GM08714 (cell line): Measurements from ENCODE around the gene COL23A1.

Experiments used
- H3K4me3 ChIP-seq: fragments of 200-500 bp; sonication (Bioruptor generic); 2 replicates; pipeline ENCODE4 v1.5.1; 2014; ENCODE audit warnings: mild to moderate bottlenecking, low read length, inconsistent platforms
- ZNF274 ChIP-seq: IDR thresholded peaks from 2 replicates; pipeline ENCODE4 v1.6.1; 2012; ENCODE audit warnings: mild to moderate bottlenecking, low read depth, low read length

The COL23A1 gene

DNA sequence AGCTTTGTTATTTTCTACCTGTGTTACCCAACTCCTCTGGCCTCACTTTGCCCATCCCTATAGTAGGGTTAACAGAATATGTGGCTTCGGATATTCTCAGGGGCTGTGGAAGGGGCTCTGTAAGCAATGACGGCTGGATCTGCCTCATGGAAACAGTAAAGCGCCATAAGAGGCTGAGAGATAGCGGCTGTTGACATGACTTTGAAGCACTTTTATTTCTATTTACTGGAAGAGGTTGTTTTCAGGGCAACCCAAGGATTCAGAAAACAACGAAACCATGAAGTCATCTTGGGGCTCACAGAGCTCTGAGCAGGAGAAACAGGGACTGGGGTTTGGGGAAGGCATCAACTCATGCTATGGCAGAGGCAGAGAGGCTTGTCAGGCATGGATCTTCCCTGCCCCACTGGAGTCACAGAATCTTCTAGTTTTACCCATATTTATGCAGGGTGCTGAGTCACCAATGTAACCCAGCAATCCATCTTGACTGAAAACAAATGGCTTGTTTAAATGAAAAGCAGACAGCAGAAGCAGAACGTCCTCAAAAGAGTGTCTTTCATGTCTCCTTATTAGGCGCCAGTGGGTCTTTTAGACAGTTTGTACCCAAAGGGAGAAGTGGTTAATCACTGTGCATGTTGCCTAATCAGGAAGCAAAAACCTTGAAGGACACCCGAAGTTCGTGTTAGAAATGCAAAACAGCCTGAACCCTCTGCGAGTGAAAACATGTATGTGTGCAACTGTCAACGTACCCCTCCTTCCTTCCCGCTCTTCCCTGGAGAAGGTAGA lies 113.0 kb downstream of the COL23A1 start:
- no peak for TF ChIP-seq ZNF274
- no peak overlapping the region for H3K4me3 ChIP-seq

DNA sequence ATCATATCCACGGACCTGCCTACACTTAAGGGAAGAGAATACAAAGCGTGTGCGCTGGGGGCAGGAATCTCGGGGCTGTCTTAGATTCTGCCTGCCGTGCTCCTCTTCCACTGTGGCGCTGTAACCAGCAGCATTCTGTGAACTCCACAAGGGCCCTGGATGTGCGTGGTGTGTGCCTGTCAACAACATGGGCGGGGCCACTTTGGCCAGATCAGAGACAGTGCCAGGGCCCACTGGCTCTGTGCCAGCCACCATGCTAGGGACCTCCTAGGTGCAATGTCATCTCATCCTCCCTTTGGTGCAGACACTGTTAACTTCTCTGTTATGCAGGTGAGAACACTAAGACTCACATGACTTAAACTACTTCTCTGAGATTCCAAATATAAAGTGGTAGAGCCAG lies 113.7 kb downstream of the COL23A1 start:
- H3K4me3 ChIP-seq, result no peak overlapping the region
- TF ChIP-seq ZNF274, result no peak

DNA sequence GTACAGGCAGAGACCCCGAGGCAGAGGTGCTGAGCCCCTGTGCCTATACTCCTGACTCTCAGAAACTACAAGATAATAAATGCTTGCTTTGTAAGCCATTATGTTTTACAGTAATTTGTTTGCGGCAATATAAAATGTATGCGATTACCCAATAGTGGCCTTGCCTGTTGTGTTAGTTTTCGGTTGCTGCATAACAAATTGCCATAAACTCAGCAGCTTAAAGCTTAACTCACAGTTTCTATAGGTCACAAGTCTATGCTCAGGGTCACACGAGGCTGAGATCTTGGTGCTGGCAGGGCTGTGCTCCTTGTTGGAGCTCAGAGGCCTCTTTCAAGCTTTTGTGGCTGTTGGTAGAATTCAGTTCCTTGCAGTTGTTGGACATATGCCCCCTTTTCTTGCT lies 114.8 kb downstream of the COL23A1 start:
- no peak for TF ChIP-seq ZNF274
- no peak overlapping the region for H3K4me3 ChIP-seq

DNA sequence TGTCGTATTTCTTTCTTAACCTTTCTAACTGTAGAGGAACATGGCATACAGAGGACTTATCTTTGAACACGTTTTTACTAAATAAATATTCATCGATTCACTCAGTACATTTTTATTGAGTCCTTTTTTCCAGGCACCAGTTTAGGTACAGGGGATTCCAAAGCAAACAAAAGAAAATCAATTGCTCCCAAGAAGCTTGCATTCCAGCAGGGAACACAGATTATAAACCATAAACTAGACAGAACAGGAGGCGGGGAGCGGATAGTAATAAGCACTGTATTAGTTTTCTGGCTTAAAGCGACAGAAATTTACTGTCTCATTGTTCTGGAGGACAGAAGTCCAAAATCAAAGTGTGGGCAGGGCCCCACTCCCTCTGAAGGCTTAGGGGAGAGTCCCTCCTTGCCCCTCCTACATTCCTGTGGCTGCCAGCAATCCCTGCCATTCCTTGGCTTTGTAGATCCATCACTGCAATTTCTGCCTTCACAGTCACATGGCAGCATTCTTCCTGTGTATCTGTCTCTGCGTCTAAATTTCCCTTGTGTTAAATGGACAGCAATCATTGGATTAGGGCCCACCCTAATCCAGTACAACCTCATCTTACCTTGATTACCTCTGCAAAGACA lies 115.5 kb downstream of the COL23A1 start:
- no peak for TF ChIP-seq ZNF274
- H3K4me3 ChIP-seq, result no peak overlapping the region

DNA sequence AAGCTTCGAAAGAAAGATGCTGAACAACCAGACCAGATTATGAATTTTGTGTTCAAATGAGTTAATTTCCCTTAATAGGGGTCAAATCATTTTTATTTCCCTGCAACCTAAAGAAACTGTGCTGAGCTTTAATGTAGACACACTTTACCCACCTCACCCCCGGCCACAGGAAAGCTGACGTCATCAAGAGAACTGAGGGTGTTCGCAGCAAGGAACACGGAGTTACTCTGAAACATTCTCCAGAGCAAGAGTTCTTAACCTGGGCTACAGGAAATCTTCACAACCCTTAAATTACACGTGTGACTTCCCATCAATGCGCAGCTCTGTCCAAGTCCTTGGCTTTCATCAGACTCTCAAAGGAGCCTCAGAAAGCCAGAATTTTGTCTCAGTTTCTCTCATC lies 116.3 kb downstream of the COL23A1 start:
- TF ChIP-seq ZNF274, result no peak
- no peak overlapping the region for H3K4me3 ChIP-seq

DNA sequence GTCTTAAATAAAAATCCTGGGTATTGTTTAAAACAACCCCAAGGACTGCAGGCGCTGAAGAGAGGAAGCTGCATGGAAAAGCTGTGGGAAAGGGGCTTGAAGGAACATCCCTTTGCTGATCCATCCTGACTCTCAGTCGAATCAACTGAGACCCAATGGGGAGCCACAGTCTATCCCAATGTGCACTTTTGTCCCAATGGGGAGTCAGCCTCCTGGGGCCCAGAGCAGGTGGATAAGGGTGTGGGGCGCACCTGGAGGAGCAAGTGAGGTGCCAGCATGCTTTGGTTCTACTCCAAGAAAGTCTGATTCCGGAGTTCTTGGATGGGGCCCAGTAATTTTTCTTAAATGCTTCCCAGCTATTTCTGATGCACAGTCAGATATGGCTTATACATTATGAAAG lies 118.1 kb downstream of the COL23A1 start:
- TF ChIP-seq ZNF274, result no peak
- H3K4me3 ChIP-seq, result no peak overlapping the region

DNA sequence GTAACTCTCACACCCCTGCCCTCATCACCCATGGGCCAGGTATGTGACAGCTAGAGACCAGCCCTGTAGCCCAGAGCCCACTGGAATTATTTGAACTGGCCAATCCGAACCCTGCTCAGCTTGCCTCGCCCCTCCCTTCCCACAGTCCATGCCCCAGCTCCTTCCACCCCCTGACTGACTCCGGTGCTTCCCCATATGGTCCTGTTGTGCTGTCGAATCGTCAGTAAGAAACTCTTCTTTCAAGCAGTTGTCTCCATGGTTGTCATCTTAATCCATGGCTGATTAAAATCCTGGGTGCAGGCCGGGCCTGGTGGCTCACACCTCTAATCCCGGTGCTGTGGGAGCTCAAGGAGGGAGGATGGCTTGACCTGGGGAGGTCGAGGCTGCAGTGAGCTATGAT lies 118.5 kb downstream of the COL23A1 start:
- H3K4me3 ChIP-seq, result no peak overlapping the region
- no peak for TF ChIP-seq ZNF274

DNA sequence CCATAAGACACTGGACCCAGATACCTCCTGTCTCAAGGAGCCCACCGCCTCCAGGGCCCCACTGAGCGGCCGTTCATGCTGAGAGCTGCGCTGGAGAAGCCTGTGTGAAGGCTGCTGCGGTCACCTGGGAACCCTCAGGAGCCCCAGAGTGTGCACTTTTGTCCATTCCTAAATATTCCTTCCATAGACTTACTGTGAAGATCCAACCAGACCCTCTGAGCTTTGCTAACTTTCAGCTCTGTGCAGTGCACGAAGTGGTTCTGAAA lies 119.5 kb downstream of the COL23A1 start:
- TF ChIP-seq ZNF274, result no peak
- H3K4me3 ChIP-seq, result no peak overlapping the region

DNA sequence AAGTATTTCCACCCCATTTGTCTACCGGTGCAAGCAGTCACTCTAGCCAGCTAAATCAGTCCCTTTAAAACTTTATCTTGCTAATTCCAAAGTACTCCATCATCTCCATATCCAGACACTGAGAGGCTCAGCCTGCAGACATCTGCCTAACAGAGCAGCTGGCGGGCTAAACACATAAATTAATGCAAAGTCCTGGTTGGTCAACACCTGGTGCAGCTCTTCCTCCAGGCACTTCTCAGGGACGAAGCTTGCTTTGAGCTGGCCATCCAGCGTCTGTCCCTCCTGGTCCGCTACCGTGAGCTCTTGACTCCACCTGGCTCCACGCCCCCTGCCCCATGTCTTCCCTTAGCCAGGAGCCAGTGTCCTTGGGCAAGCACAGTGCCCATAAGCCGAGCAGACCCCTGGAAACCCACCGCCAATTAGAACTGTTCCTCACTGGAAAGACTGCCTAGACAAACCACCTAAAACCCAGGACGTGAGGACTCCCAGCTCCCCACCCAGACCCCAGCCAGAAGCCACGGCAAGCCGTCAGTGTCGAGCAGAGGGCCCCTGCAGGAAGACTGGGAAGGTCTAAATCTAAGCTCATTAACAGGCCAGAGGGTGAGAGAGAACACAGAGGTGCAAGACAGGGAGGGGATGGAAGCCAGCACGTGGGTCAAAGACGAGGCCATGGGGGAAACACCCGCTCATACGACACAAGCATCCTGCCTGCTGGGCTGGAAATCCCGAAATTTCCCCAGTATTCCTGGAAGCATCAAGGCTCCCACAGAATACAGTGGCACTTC lies 120.0 kb downstream of the COL23A1 start:
- no peak for TF ChIP-seq ZNF274
- no peak overlapping the region for H3K4me3 ChIP-seq

DNA sequence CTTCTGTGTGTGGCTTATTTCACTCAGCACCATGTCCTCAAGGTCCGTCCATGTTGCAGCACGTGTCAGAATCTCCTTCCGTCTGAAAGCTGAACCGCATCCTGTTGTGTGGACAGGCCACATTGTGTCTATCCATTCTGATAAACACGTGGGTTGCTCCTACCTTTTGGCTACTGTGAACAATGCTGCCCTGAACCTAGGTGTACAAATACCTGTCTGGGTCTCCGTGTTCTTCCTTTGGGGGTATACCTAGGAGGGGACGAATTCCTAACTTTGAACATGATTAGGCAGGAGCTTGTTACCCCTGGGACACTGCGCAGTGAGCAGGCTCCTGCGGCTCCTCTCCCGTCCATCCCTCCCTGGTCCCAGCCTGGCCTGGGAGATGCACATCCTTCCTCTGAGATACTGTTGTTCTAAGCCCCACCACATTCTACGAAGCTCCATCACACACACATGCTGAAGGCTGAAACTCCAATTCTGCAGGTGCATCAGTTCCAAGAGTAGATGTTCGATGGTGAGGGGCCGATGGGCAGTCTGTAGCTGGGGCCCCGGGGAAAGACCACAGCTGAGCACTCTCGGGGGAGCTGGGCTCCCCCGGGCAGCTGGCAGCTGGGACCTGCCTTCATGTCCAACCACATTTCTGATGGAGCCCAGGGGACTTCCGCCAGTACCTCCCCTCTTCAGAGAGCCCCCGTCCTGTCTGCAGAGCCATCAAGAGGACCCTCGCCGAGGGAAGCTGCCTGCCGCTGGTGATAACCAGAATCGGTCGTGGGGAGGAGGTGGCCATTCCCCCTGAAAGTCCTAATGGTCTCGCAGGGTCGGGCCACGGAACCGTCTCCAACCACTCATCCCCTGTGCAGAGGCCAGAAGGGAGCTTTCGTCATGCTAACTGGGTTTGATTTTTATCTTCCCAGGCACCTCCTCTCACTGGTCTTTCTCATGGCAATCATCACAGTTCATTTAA lies 120.9 kb downstream of the COL23A1 start:
- no peak overlapping the region for H3K4me3 ChIP-seq
- no peak for TF ChIP-seq ZNF274

DNA sequence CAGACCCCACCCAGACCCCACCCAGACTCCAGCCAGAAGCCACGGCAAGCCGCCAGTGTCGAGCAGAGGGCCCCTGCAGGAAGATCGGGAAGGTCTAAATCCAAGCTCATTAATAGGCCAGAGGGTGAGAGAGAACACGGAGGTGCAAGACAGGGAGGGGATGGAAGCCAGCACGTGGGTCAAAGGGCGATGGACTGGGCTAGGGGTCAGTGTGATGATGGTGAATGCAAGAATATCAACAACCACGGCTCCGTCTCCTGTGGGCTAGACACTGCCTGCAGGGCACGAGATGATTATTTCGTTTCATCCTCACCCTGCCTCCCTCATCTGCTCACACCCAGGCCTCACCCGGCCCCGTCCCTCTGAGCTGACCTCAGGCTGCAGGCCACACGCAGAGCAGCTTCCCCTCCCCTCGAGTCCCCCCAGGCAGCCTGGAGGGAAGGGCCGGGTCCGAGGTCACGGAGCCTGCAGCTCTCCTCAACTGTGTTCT lies 122.0 kb downstream of the COL23A1 start:
- no peak for TF ChIP-seq ZNF274
- no peak overlapping the region for H3K4me3 ChIP-seq

DNA sequence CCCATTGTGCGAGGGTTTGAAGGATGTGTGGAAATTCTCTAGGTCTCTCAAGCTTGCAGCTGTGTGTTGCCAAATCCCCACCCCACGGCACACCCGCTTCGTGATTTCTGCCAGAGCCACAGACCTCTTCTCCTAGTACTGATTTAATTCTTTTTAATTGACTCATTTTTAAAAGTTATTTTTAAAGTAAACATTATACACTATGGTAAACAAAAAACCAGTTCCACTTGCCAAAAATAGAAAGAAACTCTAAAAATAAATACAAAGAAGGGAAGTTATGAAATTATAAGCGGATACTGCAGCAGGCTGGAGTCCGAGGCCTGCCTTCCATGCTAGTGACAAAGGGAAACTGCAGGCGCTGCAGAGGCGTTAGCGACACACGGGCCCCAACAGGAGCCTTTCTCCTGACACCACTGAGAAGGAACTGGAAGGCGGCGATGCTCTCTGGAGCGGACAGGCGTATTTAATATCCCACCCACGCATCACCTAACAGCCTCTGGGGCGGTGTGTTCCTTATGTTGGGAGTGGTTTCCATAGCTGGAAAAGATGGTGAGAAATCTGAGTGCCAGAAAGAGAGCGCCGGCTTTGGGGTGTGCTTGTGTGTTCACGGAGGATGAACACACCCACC lies 122.5 kb downstream of the COL23A1 start:
- no peak for TF ChIP-seq ZNF274
- H3K4me3 ChIP-seq, result no peak overlapping the region

DNA sequence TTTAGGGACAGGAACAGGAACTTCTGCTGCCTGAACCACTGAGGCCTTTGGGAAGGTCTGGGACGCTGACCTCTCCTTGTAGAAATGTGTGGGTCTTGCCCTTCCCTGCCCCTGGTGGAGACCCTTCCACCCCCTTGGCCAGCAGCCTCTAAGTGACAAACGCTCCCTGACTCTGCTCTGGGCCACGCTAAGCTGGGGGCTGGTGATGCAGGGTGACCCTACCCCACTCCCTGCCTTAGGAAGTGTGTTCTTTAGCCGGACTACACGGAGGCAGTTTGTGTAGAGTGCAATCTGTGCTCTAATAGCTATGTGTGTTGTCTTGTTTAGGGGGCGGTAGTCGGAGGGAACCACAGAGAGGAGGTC lies 123.0 kb downstream of the COL23A1 start:
- H3K4me3 ChIP-seq, result no peak overlapping the region
- no peak for TF ChIP-seq ZNF274

DNA sequence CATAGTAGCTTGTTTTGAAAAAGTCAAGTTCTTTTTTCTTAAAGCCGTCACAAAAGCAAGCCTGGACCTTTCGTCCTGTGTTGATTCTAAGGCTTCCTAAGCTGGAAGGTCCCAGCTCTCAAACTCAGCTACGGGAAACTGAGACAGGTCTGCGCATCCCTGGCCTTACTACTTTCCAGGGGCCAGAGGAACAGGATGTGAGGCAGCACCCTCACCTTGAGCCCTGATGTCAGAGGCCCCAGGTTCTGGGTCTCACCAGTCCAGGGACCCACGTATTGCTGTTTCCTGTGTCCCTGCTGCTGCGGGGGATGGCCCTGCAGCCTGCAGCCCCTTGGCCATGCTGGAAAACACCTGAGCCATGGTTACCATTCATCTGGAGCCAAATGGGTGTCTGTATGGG lies 123.9 kb downstream of the COL23A1 start:
- no peak overlapping the region for H3K4me3 ChIP-seq
- no peak for TF ChIP-seq ZNF274

DNA sequence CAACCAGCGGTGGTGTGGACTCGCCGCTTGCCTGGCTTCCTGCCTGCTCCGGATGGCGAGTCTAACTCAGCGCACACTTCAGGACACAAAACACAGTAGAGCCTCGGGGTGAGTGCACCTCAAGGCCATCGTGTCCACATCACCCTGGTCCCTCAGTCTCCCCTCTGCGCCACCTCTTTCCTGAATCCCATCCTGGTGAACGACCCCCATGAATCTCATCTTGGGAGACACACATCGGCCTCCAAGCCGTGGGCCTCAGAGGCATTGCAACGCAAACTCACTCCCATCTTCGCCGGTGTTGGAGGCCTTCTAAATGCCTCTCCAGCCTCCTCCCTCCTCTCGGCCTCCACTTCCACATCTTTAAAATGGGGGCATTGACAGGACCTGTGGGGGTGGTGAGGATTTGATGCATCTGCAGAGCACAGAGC lies 124.3 kb downstream of the COL23A1 start:
- no peak overlapping the region for H3K4me3 ChIP-seq
- TF ChIP-seq ZNF274, result no peak
